CD14-positive monocyte (primary cell): ENCODE results near the gene BTBD3. TPM values are rescaled to one million over a fixed set of nuclear protein-coding genes. Genes with fewer than 3 reads are reported as not detected.

Experiments
- DNase-seq, 3 donors: peaks; one replicate each; pipeline ENCODE4 v3.0.0-alpha.2; 2011 to 2022
- H2AFZ ChIP-seq: 2 replicates; pipeline ENCODE4 v1.6.0; 2012; ENCODE audit warnings: mild to moderate bottlenecking, low read depth, low read length, inconsistent platforms; ENCODE audit not compliant: insufficient read depth, poor library complexity, severe bottlenecking
- H3K27ac ChIP-seq, 2 donors: 1 replicate in 1 of 2; 2 replicates in 1 of 2; pipeline ENCODE4 v1.5.1; 2012 to 2013; ENCODE audit warnings: low read length in 2 of 2, control low read depth in 1 of 2, inconsistent platforms in 1 of 2, low read depth in 1 of 2, mild to moderate bottlenecking in 1 of 2
- H3K27me3 ChIP-seq, 2 donors: one replicate each; pipeline versions ENCODE4 v1.6.0 to v1.6.1; 2011 to 2013; ENCODE audit warnings: low read length in 2 of 2; ENCODE audit not compliant: control insufficient read depth in 2 of 2, insufficient read depth in 2 of 2
- H3K36me3 ChIP-seq, 2 donors: replicated peaks in 1 of 2; 1 replicate in 1 of 2; 2 replicates in 1 of 2; pipeline versions ENCODE4 v1.5.1 to v1.6.1; 2012 to 2013; ENCODE audit warnings: low read length in 2 of 2, control low read depth in 1 of 2, inconsistent platforms in 1 of 2, mild to moderate bottlenecking in 1 of 2; ENCODE audit not compliant: insufficient read depth in 2 of 2, control insufficient read depth in 1 of 2
- H3K4me1 ChIP-seq, 2 donors: 1 replicate in 1 of 2; 2 replicates in 1 of 2; pipeline versions ENCODE4 v1.5.1 to v1.6.1; 2012 to 2013; ENCODE audit warnings: low read length in 2 of 2, control low read depth in 1 of 2, inconsistent platforms in 1 of 2, mild to moderate bottlenecking in 1 of 2, moderate library complexity in 1 of 2; ENCODE audit not compliant: insufficient read depth in 2 of 2, control insufficient read depth in 1 of 2
- H3K4me2 ChIP-seq: replicated peaks from 2 replicates; pipeline ENCODE3; 2012; ENCODE audit warnings: low read length, moderate library complexity, mild to moderate bottlenecking; ENCODE audit not compliant: poor library complexity, severe bottlenecking; ENCODE audit errors: extremely low read depth
- H3K4me3 ChIP-seq, 3 experiments: fragments of 200-600 bp in 1 of 3; sonication (generic) in 1 of 3; replicated peaks in 1 of 3; 1 replicate in 2 of 3; 2 replicates in 1 of 3; pipeline ENCODE4 v1.5.1; 2011 to 2013; ENCODE audit warnings: low read length in 3 of 3, mild to moderate bottlenecking in 3 of 3, control low read depth in 2 of 3, low read depth in 2 of 3, inconsistent platforms in 1 of 3, moderate library complexity in 1 of 3
- H3K79me2 ChIP-seq: 2 replicates; pipeline ENCODE4 v1.6.0; 2012; ENCODE audit warnings: mild to moderate bottlenecking, control low read depth, inconsistent platforms, low read length, moderate library complexity; ENCODE audit not compliant: insufficient read depth
- H3K9ac ChIP-seq: 2 replicates; pipeline ENCODE4 v1.6.0; 2017; ENCODE audit warnings: low read length, mild to moderate bottlenecking; ENCODE audit not compliant: insufficient read depth, poor library complexity, severe bottlenecking
- H3K9me3 ChIP-seq, 2 donors: replicated peaks in 1 of 2; 1 replicate in 1 of 2; 2 replicates in 1 of 2; pipeline versions ENCODE4 v1.5.1 to v1.6.1; 2012 to 2013; ENCODE audit warnings: low read length in 2 of 2, control low read depth in 1 of 2; ENCODE audit not compliant: control insufficient read depth in 1 of 2, insufficient read depth in 1 of 2
- H4K20me1 ChIP-seq: 2 replicates; pipeline ENCODE4 v1.6.0; 2012; ENCODE audit warnings: mild to moderate bottlenecking, low read length, control low read depth, moderate library complexity; ENCODE audit not compliant: insufficient read depth
- H3K27ac Mint-ChIP-seq, 7 donors: one replicate each; pipeline ENCODE4 v1.8.0; 2020; ENCODE audit warnings: mild to moderate bottlenecking in 7 of 7, mixed read lengths in 7 of 7, moderate library complexity in 6 of 7, inconsistent platforms in 2 of 7
- H3K27me3 Mint-ChIP-seq, 3 donors: one replicate each; pipeline ENCODE4 v1.8.0; 2021 to 2022; ENCODE audit warnings: low read depth in 3 of 3, mild to moderate bottlenecking in 3 of 3, mixed read lengths in 3 of 3, moderate library complexity in 3 of 3, inconsistent platforms in 1 of 3
- H3K36me3 Mint-ChIP-seq, 2 donors: one replicate each; pipeline ENCODE4 v1.8.0; 2020; ENCODE audit warnings: mixed read lengths in 2 of 2, inconsistent platforms in 1 of 2, mild to moderate bottlenecking in 1 of 2
- H3K4me1 Mint-ChIP-seq: one replicate; pipeline ENCODE4 v1.8.0; 2020; ENCODE audit warnings: mild to moderate bottlenecking, mixed read lengths
- H3K4me3 Mint-ChIP-seq, 2 donors: one replicate each; pipeline ENCODE4 v1.8.0; 2020; ENCODE audit warnings: mild to moderate bottlenecking in 2 of 2, mixed read lengths in 2 of 2, moderate library complexity in 1 of 2
- H3K9me3 Mint-ChIP-seq, 7 donors: one replicate each; pipeline ENCODE4 v1.8.0; 2020 to 2022; ENCODE audit warnings: mixed read lengths in 7 of 7, mild to moderate bottlenecking in 6 of 7, moderate library complexity in 6 of 7, inconsistent platforms in 2 of 7
- WGBS: methylation state at CpG from one replicate; pipeline ENCODE4 v1.1.5; 2013; ENCODE audit warnings: missing lambda C conversion rate; ENCODE audit not compliant: insufficient coverage; 5-methylcytosine and 5-hydroxymethylcytosine counted together
- intact Hi-C, 2 donors: fragments of 100-400 bp; cut with micrococcal nuclease; formaldehyde crosslinking; loops; one replicate each; pipeline versions ENCODE4 v1.15.0 to v1.15.1; 2023
- polyA plus RNA-seq, 3 donors: library from polyadenylated mRNA; depleted of rRNA in 1 of 3; unstranded in 2 of 3; stranded (reverse) in 1 of 3; fragments of 300-500 nt in 2 of 3; fragments of >200 nt in 1 of 3; fragmentation: Illumina TruSeq in 2 of 3; gene quantifications; 1 replicate in 2 of 3; 2 replicates in 1 of 3; pipeline ENCODE4 v1.2.3, GENCODE V29; 2012 to 2021
- TF ChIP-seq, protein P1 (sequence below): fragments of 200-600 bp; IDR thresholded peaks from one replicate; pipeline ENCODE4 v1.8.0; 2022; ENCODE audit warnings: antibody characterized with exemption, mild to moderate bottlenecking

Gene BTBD3
- polyA plus RNA-seq, 3 donors, result 4.4 to 8.5 (median 5.5) TPM

DNA sequence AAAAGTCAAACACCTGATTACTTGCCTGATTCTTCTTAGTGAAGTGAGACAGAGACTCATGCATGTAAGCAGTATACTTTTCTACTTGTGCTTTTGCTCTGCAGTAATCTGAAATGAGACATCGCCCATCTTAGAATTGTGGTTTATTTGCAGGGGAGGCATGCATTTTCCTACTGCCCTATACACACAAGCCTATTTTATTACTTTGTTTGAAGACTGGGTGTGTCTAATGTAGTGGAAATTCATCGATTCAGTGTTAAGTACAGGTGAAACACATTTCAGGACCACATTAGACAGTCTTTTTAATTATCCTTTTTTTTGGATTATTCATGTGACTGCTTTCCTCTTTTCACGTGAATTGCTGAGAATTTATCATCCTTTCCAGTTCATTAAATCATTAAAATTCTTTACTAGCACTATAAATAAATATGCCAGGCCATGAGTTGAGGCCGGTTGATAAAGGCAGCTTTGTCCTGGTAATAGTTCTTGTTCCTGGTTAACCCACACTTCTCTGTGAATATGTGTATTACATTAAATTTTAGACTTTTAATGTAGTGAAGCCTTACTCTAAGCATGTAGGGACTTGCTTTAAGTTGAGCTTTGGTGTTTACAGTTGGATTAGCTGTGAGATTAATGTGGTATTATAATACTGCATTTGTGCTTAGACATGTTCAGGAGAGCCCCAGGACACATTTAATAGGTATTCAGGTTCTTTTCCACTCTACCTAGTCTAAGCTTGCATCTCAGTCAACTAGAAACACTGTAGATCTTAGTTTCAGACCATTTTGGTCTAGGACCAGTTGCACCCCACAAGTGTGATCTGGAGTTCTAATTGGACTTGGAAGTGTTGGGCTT is 10.8 kb upstream of the BTBD3 start:
- DNase-seq, result no peak
- peaks cover 2% of the 10 kb centered on the region for H3K4me1 Mint-ChIP-seq
- peaks cover 0 to 4% of the 10 kb centered on the region in 2 donors for H3K36me3 Mint-ChIP-seq
- H3K4me3 Mint-ChIP-seq, result no peak overlapping the region
- H3K79me2 ChIP-seq, result peaks cover 2% of the 10 kb centered on the region
- no peaks in the 10 kb centered on the region for H3K4me1 ChIP-seq
- no peak overlapping the region for H3K27ac ChIP-seq
- H3K36me3 ChIP-seq, result no peaks in the 10 kb centered on the region
- H2AFZ ChIP-seq, result no peak overlapping the region
- H3K9me3 Mint-ChIP-seq, result peaks cover 0 to 9% (median 7%) of the 10 kb centered on the region in 7 donors
- intact Hi-C loops, result no loop called here
- TF ChIP-seq, protein P1, sequence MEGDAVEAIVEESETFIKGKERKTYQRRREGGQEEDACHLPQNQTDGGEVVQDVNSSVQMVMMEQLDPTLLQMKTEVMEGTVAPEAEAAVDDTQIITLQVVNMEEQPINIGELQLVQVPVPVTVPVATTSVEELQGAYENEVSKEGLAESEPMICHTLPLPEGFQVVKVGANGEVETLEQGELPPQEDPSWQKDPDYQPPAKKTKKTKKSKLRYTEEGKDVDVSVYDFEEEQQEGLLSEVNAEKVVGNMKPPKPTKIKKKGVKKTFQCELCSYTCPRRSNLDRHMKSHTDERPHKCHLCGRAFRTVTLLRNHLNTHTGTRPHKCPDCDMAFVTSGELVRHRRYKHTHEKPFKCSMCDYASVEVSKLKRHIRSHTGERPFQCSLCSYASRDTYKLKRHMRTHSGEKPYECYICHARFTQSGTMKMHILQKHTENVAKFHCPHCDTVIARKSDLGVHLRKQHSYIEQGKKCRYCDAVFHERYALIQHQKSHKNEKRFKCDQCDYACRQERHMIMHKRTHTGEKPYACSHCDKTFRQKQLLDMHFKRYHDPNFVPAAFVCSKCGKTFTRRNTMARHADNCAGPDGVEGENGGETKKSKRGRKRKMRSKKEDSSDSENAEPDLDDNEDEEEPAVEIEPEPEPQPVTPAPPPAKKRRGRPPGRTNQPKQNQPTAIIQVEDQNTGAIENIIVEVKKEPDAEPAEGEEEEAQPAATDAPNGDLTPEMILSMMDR, result no peak
- H3K4me2 ChIP-seq, result no peak overlapping the region
- H3K27me3 Mint-ChIP-seq, result peaks cover 0 to 2% (median 0%) of the 10 kb centered on the region in 3 donors
- no peak overlapping the region for H3K4me3 ChIP-seq
- no peak overlapping the region for H3K9ac ChIP-seq
- H4K20me1 ChIP-seq, result peaks cover 7% of the 10 kb centered on the region
- no CpG with 5 or more reads among the region's 4 CpGs for WGBS
- H3K9me3 ChIP-seq, result peaks cover 0 to 3% of the 10 kb centered on the region in 2 donors
- peak overlapping the region in 1 of 7 donors; percentile 46 for H3K27ac Mint-ChIP-seq
- H3K27me3 ChIP-seq, result no peaks in the 10 kb centered on the region

DNA sequence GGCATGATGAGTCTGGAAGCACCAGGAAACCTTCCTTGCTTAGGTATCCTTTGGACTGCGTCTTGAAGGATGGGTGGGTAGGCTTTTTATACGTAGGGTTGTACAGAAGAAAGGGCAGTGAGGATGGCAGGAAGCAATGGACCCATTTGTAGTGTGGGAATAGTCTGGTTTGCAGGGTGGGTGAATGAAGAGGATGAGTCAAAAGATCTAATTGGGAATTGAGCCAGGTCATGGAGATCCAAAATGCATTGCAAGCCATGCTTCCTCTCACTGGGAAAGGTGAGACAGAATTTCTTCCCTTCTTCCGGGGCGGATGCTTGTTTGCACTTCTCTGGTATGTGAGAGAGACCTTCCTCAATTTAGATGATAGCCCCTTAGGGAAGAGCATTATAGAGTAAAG is 10.1 kb upstream of the BTBD3 start:
- Histone ChIP-seq H3K27ac (no peak overlapping the region), H3K4me3 (no peak overlapping the region), H4K20me1 (peaks cover 14% of the 10 kb centered on the region), H3K4me1 (no peaks in the 10 kb centered on the region), H2AFZ (no peak overlapping the region), H3K36me3 (no peaks in the 10 kb centered on the region), H3K79me2 (peaks cover 4% of the 10 kb centered on the region), H3K27me3 (no peaks in the 10 kb centered on the region), H3K9me3 (peaks cover 0 to 3% of the 10 kb centered on the region in 2 donors), H3K4me2 (no peak overlapping the region), H3K9ac (no peak overlapping the region)
- Mint-ChIP-seq H3K36me3 (peaks cover 0 to 4% of the 10 kb centered on the region in 2 donors), H3K4me3 (no peak overlapping the region), H3K9me3 (peaks cover 0 to 9% (median 7%) of the 10 kb centered on the region in 7 donors), H3K27ac (no peak overlapping the region), H3K4me1 (peaks cover 9% of the 10 kb centered on the region), H3K27me3 (peaks cover 0 to 2% (median 0%) of the 10 kb centered on the region in 3 donors)
- no peak for DNase-seq
- TF ChIP-seq, protein P1, result no peak
- intact Hi-C loops, result no loop called here
- 100% methylated on average over 2 of the region's 4 CpGs for WGBS
